ENCODE results near the gene SORCS2.

DNA sequence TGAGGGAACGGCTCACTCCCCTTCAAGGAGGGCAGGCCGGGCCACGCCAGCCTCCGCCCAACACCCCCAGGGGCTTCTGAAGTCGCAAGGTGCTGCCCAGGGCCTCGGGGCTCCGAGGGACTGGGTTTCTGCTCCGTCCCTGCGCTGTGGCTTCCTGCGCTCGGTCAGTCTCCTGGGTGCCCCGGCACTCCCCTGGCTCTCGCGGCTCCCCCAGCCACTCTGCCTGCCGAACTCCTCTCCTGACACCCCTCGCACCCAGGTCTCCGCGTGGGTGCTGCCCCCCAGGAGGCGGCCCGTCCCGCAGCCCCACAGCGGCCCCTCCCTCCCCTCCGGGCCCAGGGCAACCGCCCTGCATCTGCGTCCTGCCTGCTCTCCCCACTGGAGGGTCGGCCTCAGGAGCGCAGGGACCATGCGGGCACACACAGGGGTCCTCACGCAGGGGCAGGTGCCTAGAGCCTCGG lies 595.4 kb downstream of the SORCS2 start:
- TF ChIP-seq, protein P1, sequence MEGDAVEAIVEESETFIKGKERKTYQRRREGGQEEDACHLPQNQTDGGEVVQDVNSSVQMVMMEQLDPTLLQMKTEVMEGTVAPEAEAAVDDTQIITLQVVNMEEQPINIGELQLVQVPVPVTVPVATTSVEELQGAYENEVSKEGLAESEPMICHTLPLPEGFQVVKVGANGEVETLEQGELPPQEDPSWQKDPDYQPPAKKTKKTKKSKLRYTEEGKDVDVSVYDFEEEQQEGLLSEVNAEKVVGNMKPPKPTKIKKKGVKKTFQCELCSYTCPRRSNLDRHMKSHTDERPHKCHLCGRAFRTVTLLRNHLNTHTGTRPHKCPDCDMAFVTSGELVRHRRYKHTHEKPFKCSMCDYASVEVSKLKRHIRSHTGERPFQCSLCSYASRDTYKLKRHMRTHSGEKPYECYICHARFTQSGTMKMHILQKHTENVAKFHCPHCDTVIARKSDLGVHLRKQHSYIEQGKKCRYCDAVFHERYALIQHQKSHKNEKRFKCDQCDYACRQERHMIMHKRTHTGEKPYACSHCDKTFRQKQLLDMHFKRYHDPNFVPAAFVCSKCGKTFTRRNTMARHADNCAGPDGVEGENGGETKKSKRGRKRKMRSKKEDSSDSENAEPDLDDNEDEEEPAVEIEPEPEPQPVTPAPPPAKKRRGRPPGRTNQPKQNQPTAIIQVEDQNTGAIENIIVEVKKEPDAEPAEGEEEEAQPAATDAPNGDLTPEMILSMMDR (IDR thresholded peaks at IDR 0.05) = no peak
- TF ChIP-seq POLR2A (IDR thresholded peaks at IDR 0.05) = no peak

Measured in esophagus squamous epithelium (tissue), 4 donors.